Vagina (tissue), 2 donors: ENCODE results near the gene NAB1. TPM values are rescaled to one million over a fixed set of nuclear protein-coding genes. Genes with fewer than 3 reads are reported as not detected.
A peak's percentile ranks its signal among the peaks of the same experiment; 100 is the strongest.

Experiments
- DNase-seq, 2 donors: peaks; one replicate each; pipeline ENCODE4 v3.0.0-alpha.2; 2017; ENCODE audit errors: extremely low spot score in 2 of 2
- H3K27ac ChIP-seq: fragments of 200-600 bp; sonication (generic); one replicate; pipeline ENCODE4 v1.5.1; 2019
- H3K27me3 ChIP-seq: fragments of 200-600 bp; sonication (generic); one replicate; pipeline ENCODE4 v1.5.1; 2019
- H3K36me3 ChIP-seq, 2 donors: fragments of 200-600 bp; sonication (generic); one replicate each; pipeline ENCODE4 v1.5.1; 2017 to 2019
- H3K4me1 ChIP-seq: fragments of 200-600 bp; sonication (generic); one replicate; pipeline ENCODE4 v1.5.1; 2019
- H3K4me3 ChIP-seq, 2 donors: fragments of 200-600 bp; sonication (generic); 1 replicate in 1 of 2; 2 replicates in 1 of 2; pipeline ENCODE4 v1.5.1; 2016 to 2019
- H3K9me3 ChIP-seq: fragments of 200-600 bp; sonication (generic); one replicate; pipeline ENCODE4 v1.5.1; 2019
- POLR2A ChIP-seq, 2 donors: fragments of 450-650 bp; IDR thresholded peaks; one replicate each; pipeline ENCODE4 v1.6.1; 2017; ENCODE audit warnings: antibody characterized with exemption in 2 of 2, mild to moderate bottlenecking in 2 of 2, moderate library complexity in 2 of 2
- POLR2AphosphoS5 ChIP-seq, 2 donors: sonication (generic); formaldehyde crosslinking; IDR thresholded peaks; one replicate each; pipeline ENCODE4 v1.9.0; 2017; ENCODE audit warnings: antibody characterized with exemption in 2 of 2, mild to moderate bottlenecking in 2 of 2, low read depth in 1 of 2; ENCODE audit not compliant: insufficient read depth in 1 of 2
- intact Hi-C: fragments of 100-400 bp; cut with DNase I; formaldehyde crosslinking; loops from one replicate; pipeline ENCODE4 v1.15.1; 2023
- total RNA-seq: library from RNA; depleted of rRNA; stranded (reverse); fragments of >200 nt; gene quantifications from one replicate; pipeline ENCODE4 v1.2.3, GENCODE V29; 2016
- TF ChIP-seq, protein P1 (sequence below), 3 experiments: fragments of 450-650 bp in 2 of 3; fragments of 200-600 bp in 1 of 3; sonication (generic) in 1 of 3; IDR thresholded peaks; one replicate each; pipeline ENCODE4 v1.5.1; 2017 to 2019; ENCODE audit warnings: antibody characterized with exemption in 3 of 3, mild to moderate bottlenecking in 2 of 3, moderate library complexity in 2 of 3

The NAB1 gene
- total RNA-seq, 1 donor from 2014 or later: 78.6 TPM

GRCh38 chr2:190628591-190629319, 20.1 kb upstream of the NAB1 start:
- intact Hi-C loops: no loop called here
- no peak for TF ChIP-seq POLR2A (IDR thresholded peaks at IDR 0.05)
- TF ChIP-seq, protein P1, sequence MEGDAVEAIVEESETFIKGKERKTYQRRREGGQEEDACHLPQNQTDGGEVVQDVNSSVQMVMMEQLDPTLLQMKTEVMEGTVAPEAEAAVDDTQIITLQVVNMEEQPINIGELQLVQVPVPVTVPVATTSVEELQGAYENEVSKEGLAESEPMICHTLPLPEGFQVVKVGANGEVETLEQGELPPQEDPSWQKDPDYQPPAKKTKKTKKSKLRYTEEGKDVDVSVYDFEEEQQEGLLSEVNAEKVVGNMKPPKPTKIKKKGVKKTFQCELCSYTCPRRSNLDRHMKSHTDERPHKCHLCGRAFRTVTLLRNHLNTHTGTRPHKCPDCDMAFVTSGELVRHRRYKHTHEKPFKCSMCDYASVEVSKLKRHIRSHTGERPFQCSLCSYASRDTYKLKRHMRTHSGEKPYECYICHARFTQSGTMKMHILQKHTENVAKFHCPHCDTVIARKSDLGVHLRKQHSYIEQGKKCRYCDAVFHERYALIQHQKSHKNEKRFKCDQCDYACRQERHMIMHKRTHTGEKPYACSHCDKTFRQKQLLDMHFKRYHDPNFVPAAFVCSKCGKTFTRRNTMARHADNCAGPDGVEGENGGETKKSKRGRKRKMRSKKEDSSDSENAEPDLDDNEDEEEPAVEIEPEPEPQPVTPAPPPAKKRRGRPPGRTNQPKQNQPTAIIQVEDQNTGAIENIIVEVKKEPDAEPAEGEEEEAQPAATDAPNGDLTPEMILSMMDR (IDR thresholded peaks at IDR 0.05): no peak
- no peak for TF ChIP-seq POLR2AphosphoS5 (IDR thresholded peaks at IDR 0.05; ENCODE audit: insufficient read depth in 1 of 2, low read depth in 1 of 2)
- H3K27ac ChIP-seq: peak overlapping the region; percentile 39
- H3K9me3 ChIP-seq: no peaks in the 10 kb centered on the region
- peaks cover 18% of the 10 kb centered on the region for H3K4me1 ChIP-seq
- H3K27me3 ChIP-seq: no peaks in the 10 kb centered on the region
- no peak for DNase-seq
- H3K36me3 ChIP-seq: no peaks in the 10 kb centered on the region
- H3K4me3 ChIP-seq: peak overlapping the region in 1 of 2 donors; percentile 53

- no peak overlapping the region for H3K27ac ChIP-seq
- H3K36me3 ChIP-seq: no peaks in the 10 kb centered on the region
- H3K4me3 ChIP-seq: no peak overlapping the region
- no peak for DNase-seq
- H3K4me1 ChIP-seq: peaks cover 17% of the 10 kb centered on the region
- no peak for TF ChIP-seq POLR2A (IDR thresholded peaks at IDR 0.05)
- TF ChIP-seq, protein P1 (IDR thresholded peaks at IDR 0.05): no peak
- TF ChIP-seq POLR2AphosphoS5 (IDR thresholded peaks at IDR 0.05; ENCODE audit: insufficient read depth in 1 of 2, low read depth in 1 of 2): no peak
- H3K27me3 ChIP-seq: no peaks in the 10 kb centered on the region
- intact Hi-C loops: no loop called here
- no peaks in the 10 kb centered on the region for H3K9me3 ChIP-seq
These were observed 14.5 kb upstream of the NAB1 start for GRCh38 chr2:190634381-190634780.

DNA sequence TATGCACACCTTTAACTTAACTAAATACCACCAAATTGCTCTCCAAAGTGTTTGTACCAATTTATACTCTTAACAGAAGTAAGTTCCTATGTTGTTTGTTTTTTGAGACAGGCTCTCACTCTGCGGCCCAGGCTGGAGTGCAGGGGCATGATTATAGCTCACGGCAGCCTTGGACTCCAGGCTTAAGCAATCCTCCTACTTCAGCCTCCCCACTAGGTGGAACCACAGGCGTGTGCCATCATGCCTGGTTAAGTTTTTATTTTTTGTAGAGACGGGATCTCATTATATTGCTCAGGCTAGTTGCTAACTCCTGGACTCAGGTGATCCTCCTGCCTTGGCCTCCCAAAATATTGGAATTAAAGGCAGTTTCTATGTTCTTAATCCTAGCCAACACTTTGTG, 13.1 kb upstream of the NAB1 start:
- no peak for DNase-seq
- Histone ChIP-seq H3K9me3 (no peaks in the 10 kb centered on the region), H3K27me3 (no peaks in the 10 kb centered on the region), H3K4me3 (no peak overlapping the region), H3K4me1 (peaks cover 17% of the 10 kb centered on the region), H3K36me3 (no peaks in the 10 kb centered on the region), H3K27ac (no peak overlapping the region)
- TF ChIP-seq POLR2A (IDR thresholded peaks at IDR 0.05) (no peak), POLR2AphosphoS5 (IDR thresholded peaks at IDR 0.05; ENCODE audit: insufficient read depth in 1 of 2, low read depth in 1 of 2) (no peak)
- TF ChIP-seq, protein P1 (IDR thresholded peaks at IDR 0.05): no peak
- intact Hi-C loops: no loop called here

- Histone ChIP-seq H3K27me3 (no peaks in the 10 kb centered on the region), H3K27ac (no peak overlapping the region), H3K4me1 (peaks cover 17% of the 10 kb centered on the region), H3K36me3 (no peaks in the 10 kb centered on the region), H3K9me3 (no peaks in the 10 kb centered on the region), H3K4me3 (no peak overlapping the region)
- DNase-seq: no peak
- intact Hi-C loops: no loop called here
- TF ChIP-seq, protein P1 (IDR thresholded peaks at IDR 0.05): no peak
- TF ChIP-seq POLR2AphosphoS5 (IDR thresholded peaks at IDR 0.05; ENCODE audit: insufficient read depth in 1 of 2, low read depth in 1 of 2) (no peak), POLR2A (IDR thresholded peaks at IDR 0.05) (no peak)
These were observed 12.5 kb upstream of the NAB1 start for GRCh38 chr2:190636361-190636760.

DNA sequence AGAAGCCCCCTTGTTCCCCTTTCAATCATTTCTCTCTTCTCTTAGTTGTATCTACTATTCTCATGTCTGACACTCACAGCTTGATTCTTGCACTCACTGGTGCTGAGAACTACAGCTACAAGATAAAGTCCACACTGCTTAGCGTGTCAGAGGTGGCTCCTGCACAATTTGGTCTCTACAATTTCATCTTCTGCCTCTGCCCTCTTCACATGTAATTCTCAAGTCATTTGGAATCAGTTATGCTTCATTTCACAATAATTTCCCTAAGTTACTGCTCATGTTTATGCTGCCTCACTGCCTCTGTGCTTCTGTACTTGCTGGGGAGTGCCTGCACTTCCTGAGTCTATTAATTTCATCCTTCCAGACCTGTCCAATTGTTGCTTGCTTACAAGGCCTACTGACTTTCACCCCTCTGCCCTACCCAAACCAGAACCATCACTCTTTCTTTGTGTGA, 11.6 kb upstream of the NAB1 start:
- Histone ChIP-seq H3K36me3 (no peaks in the 10 kb centered on the region), H3K4me1 (peaks cover 17% of the 10 kb centered on the region), H3K27me3 (no peaks in the 10 kb centered on the region), H3K9me3 (no peaks in the 10 kb centered on the region), H3K27ac (peak overlapping the region; percentile 13), H3K4me3 (no peak overlapping the region)
- DNase-seq: no peak
- intact Hi-C loops: no loop called here
- TF ChIP-seq, protein P1 (IDR thresholded peaks at IDR 0.05): no peak
- TF ChIP-seq POLR2A (IDR thresholded peaks at IDR 0.05) (no peak), POLR2AphosphoS5 (IDR thresholded peaks at IDR 0.05; ENCODE audit: insufficient read depth in 1 of 2, low read depth in 1 of 2) (no peak)
